MG63 (cell line): ENCODE results near the gene ZNF319. TPM values are rescaled to one million over a fixed set of nuclear protein-coding genes. Genes with fewer than 3 reads are reported as not detected.
A peak's percentile ranks its signal among the peaks of the same experiment; 100 is the strongest.

Source experiments
- DNase-seq: peaks from one replicate; pipeline ENCODE4 v3.0.0-alpha.2; 2020
- H3K27me3 ChIP-seq: fragments of 250-450 bp; sonication (Bioruptor Pico); 2 replicates; pipeline ENCODE4 v1.5.1; 2020; ENCODE audit warnings: mild to moderate bottlenecking, moderate library complexity
- H3K36me3 ChIP-seq: fragments of 250-450 bp; sonication (Bioruptor Pico); 2 replicates; pipeline ENCODE4 v1.5.1; 2020; ENCODE audit warnings: mild to moderate bottlenecking, moderate library complexity
- H3K4me3 ChIP-seq: fragments of 250-450 bp; sonication (Bioruptor Pico); 2 replicates; pipeline ENCODE4 v1.5.1; 2020; ENCODE audit warnings: mild to moderate bottlenecking, moderate library complexity
- H3K9me3 ChIP-seq: fragments of 250-450 bp; sonication (Bioruptor Pico); 2 replicates; pipeline ENCODE4 v1.5.1; 2020; ENCODE audit warnings: mild to moderate bottlenecking, moderate library complexity
- total RNA-seq: library from RNA; depleted of rRNA; stranded (reverse); fragments of >200 nt; shearing (Covaris generic); gene quantifications from 2 replicates; pipeline ENCODE4 v1.2.3, GENCODE V29; 2014; ENCODE audit warnings: low replicate concordance

The ZNF319 gene
- total RNA-seq, 1 experiment from 2014 or later = 15.5 TPM

DNA sequence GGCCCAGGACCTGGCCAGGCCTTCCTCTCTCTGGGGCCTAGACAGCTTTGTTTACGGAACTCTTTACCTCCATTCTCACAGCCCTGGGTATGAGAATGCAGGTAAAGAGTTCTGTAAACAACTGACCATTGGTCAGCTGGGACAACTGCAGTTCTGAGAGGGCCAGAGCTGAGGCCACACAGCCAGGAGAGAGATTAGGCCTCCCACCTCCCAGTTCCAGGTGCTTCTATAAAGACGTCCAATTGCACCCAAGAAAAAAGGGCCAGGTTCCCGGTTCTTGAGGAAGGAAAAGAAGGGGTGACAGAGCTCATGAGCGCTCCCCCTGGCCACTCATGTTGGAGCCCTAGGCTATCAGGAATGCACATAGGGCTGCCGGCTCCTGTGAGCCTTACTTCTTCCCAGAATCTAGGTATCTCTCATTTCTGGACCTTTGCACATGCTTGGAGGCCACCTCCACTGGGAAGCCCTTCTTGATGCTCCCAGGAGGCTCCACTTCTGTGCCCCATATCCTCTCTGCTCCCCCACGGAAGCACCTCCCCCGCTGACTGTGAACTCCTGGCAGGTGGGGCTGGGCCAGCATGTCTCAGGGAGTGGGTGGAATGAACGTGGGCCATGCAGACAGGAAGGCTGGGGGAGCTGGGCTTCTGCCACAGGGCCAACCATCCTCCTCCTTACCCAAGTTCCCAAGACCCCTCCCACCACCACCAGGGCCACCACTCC lies 42.6 kb downstream of the ZNF319 start:
- Histone ChIP-seq H3K36me3 (no peaks in the 10 kb centered on the region), H3K27me3 (no peaks in the 10 kb centered on the region; the same call in 1 of the 2 replicates), H3K4me3 (no peak overlapping the region), H3K9me3 (no peaks in the 10 kb centered on the region)
- no peak for DNase-seq

DNA sequence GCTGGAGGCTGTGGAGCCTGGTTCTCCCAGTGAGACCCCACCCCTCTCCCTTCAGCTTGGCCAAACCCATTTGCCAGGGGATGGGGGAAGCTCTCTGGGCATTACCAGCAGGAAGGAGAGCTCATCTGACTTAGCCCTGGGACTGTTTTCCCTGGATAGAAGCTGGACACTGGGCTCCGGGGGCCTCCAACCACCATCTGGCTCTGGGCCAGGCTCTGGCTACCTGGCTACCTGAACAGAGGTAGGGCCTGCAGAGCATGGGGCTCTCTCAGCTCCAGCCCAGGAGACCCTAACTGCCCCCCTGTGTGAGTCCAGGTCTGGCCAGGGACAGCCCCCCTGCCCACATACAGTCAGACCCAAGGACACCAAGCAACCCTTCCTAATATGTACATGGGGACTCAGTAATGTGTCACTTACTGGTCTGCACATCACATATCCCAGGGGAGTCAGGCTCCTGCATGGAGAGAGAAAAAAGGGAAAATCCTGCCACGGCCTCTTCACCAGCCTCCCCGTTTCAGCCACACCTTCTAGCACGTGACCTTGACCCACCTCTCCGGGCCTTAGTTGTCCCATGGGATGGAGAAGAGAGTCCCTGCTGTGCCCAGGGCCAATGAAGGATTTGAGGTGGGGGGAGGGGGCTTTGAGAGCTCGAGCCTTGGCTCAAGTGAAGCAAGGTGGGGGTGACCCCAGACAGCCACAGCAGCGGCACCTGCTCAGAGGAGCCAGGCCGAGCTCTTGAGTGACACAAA lies 43.4 kb downstream of the ZNF319 start:
- DNase-seq = no peak
- Histone ChIP-seq H3K27me3 (no peaks in the 10 kb centered on the region; the same call in 1 of the 2 replicates), H3K36me3 (no peaks in the 10 kb centered on the region), H3K4me3 (no peak overlapping the region), H3K9me3 (no peaks in the 10 kb centered on the region)

DNA sequence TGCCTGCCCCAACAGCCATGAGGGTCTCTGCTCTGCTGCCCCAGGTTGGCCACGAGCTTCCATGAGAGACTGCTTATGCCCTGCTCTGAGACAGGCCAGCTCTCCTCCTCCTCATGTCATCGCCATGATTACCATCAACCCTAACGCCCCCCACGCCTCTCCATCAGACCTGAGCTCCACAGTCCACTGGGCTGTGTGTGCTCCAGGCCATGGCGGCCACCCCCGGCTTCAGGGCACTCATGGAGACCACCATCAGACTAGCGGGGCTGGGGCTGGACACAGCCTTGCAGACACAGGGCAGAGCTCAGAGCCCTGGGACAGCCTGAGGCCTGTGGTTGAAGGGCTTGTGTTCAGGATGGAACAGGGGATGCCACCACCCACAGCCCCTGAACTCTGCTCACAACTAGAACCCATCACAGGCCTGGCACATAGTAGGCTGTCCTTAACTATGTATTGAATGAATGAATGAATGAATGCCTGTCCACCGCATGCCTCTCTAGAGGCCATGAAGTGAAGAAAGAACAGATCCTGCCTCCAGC lies 44.1 kb downstream of the ZNF319 start:
- Histone ChIP-seq H3K4me3 (no peak overlapping the region), H3K36me3 (no peaks in the 10 kb centered on the region), H3K27me3 (no peaks in the 10 kb centered on the region; the same call in 1 of the 2 replicates), H3K9me3 (no peaks in the 10 kb centered on the region)
- no peak for DNase-seq

DNA sequence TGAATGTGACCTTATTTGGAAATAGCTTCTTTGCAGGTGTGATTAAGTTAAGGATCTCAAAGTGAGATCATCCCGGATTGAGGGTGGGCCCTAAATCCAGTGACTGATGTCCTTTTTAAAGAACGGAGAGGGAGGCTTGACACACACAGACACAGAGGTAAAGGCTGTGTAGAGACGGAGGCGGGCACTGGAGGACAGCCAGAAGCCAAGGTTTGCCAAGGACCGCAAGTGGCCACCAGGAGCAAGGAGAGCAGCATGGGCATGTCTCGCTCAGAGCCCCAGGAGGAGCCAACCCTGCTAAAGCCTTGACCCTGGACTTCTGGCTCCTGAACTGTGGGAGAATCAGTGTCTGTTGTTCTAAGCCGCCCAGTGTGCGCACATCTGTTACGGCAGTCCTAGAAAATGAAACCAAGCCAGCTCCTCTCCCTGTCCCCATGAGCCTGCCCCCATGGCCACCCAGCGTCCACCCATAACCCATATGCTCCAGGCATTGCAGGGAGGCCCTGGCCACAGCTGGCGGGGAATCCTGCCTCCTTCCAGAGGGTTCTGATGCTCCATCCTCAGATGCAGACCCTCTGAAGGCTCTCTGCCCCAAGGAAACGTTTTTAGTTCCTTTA lies 44.8 kb downstream of the ZNF319 start:
- no peak overlapping the region for H3K4me3 ChIP-seq
- no peaks in the 10 kb centered on the region for H3K9me3 ChIP-seq
- no peaks in the 10 kb centered on the region; the same call in 1 of the 2 replicates for H3K27me3 ChIP-seq
- peak; percentile 46 for DNase-seq
- H3K36me3 ChIP-seq = no peaks in the 10 kb centered on the region

DNA sequence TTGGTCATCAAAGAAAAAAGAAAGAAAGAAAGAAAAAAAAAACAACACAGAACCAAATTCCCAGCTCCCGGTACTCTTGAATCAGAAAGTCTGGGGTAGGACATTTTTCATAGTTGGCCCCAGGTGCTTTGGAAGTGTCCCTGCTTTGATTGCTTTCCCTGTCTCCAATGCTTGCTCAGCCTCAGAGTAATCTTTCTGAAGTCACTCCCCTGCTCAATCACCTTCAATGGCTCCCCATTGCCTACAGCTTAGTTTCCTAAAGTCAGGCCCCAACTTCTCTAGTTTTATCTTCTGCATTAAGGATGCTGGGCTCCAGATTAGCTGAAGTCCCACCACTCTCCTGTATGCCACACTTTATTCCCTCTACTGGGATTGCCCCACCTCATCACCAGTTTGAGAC lies 46.6 kb downstream of the ZNF319 start:
- Histone ChIP-seq H3K4me3 (no peak overlapping the region), H3K27me3 (peaks cover under 1% of the 10 kb centered on the region), H3K9me3 (no peaks in the 10 kb centered on the region), H3K36me3 (no peaks in the 10 kb centered on the region)
- DNase-seq = no peak

DNA sequence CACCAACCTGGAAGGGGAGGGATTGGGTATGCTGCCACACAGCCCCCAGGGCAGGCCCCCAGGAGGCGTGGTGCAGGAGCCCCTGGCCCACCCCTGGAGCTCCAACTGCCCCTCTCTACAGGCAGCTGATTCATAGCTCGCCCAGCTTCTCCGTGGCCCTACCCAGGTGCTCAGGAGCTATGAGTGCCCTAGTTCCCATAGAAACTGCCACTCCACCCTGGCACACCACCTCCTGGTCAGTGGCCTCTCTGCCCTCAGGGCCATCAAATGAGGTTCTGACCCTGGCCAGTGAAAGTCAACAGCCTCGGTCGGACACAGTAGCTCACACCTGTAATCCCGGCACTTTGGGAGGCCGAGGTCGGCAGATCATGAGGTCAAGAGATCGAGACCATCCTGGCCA lies 47.6 kb downstream of the ZNF319 start:
- no peak overlapping the region for H3K4me3 ChIP-seq
- H3K36me3 ChIP-seq = no peaks in the 10 kb centered on the region
- H3K9me3 ChIP-seq = no peaks in the 10 kb centered on the region
- peaks cover 4% of the 10 kb centered on the region for H3K27me3 ChIP-seq
- DNase-seq = no peak

DNA sequence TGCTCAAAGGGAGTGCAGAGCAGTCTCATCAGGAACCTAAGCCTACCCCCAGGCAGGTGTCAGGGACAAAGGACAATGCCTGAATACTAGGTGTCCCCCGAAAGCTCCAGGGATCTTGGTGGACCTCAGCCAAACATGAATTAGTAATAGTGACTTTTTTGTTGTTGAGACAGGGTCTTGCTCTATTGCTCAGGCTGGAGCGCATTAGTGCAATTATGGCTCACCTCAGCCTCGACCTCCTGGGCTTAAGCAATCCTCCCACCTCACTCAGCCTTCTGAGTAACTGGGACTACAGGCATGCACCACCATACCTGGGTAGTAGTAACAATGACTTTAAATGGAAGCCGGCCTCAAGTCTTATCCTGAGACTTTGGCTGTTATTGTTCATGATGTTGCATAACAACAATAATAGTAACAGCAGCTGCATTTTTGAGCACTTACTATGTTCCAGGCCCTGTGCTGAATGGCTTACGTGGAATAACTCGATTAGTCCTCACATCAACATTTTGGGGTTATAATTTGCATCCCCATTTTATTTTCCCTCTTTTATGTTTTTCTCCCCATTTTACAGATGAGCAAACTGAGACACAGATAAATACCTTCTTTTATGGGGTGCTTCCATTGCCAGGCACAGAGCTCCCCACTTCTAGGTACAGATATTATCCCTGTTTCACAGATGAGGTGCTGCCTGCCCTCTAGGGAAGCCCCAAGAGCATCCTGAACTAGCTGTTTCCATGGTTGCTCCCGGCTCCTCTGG lies 49.1 kb downstream of the ZNF319 start:
- DNase-seq = no peak
- H3K4me3 ChIP-seq = no peak overlapping the region
- no peaks in the 10 kb centered on the region for H3K9me3 ChIP-seq
- peaks cover 4% of the 10 kb centered on the region for H3K27me3 ChIP-seq
- no peaks in the 10 kb centered on the region for H3K36me3 ChIP-seq

DNA sequence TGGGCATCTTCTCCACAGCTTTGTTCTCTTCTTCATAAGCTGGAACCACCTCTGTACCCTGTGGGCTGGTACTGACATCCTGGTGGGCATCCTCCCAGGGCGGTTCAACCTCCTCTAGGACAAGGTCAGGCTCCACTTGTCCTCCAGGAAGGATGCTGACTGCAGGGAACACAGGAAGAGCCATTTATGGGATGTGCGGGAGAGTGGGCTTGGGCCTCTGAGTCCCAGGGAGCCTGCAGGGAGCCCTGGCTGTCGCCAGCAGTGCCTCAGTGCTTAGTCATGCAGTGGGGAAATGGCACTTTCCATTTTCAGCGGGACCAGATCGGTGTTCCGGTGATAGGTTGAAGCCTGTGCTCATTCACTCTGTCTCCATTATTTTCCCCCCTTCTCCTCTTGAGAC lies 50.1 kb downstream of the ZNF319 start:
- H3K4me3 ChIP-seq = no peak overlapping the region
- H3K9me3 ChIP-seq = no peaks in the 10 kb centered on the region
- H3K36me3 ChIP-seq = no peaks in the 10 kb centered on the region
- DNase-seq = peak; percentile 48
- peaks cover 4% of the 10 kb centered on the region for H3K27me3 ChIP-seq

DNA sequence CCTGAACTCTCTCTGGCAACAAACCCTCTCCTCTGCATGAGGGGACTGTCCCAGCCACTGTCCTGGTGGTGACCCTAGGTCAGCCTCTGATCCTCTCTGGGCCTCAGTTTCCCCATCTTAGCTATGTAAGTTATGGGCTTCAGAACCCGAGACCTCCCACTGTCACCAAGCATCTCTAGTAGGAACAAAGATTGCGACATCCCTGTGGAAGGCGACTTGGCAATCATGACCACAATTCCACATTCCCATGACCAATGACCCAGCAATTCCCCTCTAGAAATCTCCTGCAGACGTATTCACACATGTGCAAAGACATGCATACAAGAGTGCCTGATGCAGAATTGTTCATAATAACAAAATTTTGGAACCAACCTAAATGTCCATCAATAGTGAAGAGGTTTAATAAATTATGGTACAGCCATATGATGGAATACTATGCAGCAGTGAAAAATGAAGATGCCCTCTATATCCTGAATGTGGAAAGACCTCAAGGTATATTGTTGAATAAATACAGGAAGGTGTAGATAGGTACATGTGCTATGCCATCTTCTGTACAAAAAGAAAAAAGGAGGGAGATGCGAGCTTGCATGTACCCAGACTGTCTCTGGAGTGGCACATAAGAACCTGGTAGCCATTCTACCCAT lies 50.8 kb downstream of the ZNF319 start:
- no peaks in the 10 kb centered on the region for H3K9me3 ChIP-seq
- peaks cover 4% of the 10 kb centered on the region for H3K27me3 ChIP-seq
- no peak for DNase-seq
- no peaks in the 10 kb centered on the region for H3K36me3 ChIP-seq
- no peak overlapping the region for H3K4me3 ChIP-seq

DNA sequence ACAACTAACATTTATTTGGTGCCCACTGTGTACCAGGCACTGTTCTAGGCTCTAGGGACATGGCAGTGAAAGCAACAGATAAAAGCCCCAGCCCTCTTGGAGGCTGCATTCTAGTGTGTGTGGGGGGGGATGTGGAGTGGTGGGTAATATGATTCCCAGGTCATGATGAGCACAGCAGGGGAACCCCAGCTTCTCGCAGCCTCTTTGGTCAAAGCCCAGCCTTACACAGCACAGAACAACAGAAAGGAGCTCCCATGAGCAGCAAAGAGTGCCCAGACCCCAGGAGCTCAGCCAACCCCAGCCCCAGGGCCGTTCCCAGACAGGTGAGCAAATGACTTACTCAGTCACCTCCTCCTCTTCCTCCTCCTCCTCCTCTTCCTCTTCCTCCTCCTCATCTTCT lies 51.5 kb downstream of the ZNF319 start:
- no peak overlapping the region for H3K4me3 ChIP-seq
- H3K9me3 ChIP-seq = no peaks in the 10 kb centered on the region
- peaks cover 4% of the 10 kb centered on the region for H3K27me3 ChIP-seq
- DNase-seq = no peak
- H3K36me3 ChIP-seq = no peaks in the 10 kb centered on the region

DNA sequence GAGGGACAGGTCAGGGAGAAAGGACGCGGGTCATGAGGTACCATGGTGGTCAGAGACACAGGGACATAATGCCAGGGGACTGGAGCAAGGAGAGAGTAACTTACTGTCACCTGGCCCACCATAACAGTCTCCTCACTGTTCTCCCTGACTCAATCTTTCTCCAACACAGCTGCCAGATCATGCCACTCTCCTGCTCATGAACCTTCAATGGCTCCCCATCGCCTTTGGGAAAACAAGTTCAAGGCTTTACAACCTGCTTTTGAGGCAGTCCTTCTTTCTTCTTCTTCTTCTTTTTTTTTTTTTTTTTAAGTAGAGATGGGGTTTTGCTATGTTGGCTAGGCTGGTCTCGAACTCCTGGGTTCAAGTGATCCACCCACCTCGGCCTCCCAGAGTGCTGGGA lies 52.4 kb downstream of the ZNF319 start:
- Histone ChIP-seq H3K4me3 (no peak overlapping the region), H3K9me3 (no peaks in the 10 kb centered on the region), H3K27me3 (peaks cover 4% of the 10 kb centered on the region), H3K36me3 (no peaks in the 10 kb centered on the region)
- DNase-seq = no peak

DNA sequence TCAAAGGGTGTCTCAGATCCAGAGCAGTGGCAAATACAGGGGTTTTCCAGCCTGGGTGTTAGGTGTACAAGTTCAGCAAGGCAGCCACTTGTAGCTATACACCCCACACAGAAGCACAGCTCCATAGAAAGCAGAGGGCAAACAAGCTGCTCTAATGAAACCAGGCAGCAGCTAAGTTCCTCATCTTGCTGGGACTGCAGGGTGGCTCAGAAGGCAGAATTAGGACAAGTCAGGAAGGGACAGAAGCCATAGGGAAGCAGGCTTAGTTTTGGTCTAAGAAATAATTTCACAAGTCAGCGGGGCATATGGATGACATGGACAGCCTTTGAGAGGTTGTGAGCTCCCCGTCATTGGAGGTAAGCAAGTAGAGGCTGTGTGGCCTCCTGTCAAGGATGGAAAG lies 53.2 kb downstream of the ZNF319 start:
- H3K36me3 ChIP-seq = no peaks in the 10 kb centered on the region
- no peaks in the 10 kb centered on the region for H3K9me3 ChIP-seq
- H3K27me3 ChIP-seq = peaks cover 4% of the 10 kb centered on the region
- DNase-seq = no peak
- H3K4me3 ChIP-seq = no peak overlapping the region

DNA sequence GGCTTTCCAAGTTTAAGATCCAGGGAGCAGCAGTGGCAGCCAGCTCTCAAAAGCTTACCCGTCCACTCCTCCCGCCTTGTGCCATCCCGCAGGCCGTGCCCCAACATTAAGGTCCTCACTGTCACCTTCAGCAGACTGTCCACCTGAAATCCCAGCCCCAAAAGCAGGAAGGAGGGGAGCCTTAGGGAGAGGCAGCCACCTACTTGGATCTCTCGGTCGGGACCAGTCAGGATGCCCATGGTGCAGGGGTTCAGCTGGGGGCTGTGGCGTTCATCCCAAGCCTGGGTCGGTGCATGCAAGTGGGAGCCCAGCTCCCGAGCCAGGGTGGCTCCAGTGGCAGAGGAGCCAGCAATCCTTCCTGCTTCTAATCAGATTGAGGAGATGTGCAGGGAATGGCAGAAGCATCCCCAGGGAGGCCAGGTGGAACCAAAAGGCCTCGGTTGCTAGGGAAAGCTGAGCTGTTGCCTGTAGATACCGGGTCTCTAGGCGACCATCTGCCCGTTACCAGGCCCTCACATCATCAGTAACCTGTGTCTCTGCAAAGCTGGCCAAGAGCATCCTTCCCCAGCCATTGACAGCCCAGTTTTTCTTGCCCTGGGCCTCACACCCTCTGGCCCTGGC lies 54.2 kb downstream of the ZNF319 start:
- no peak for DNase-seq
- no peak overlapping the region for H3K4me3 ChIP-seq
- no peaks in the 10 kb centered on the region for H3K36me3 ChIP-seq
- H3K9me3 ChIP-seq = no peaks in the 10 kb centered on the region
- peaks cover 4% of the 10 kb centered on the region for H3K27me3 ChIP-seq

DNA sequence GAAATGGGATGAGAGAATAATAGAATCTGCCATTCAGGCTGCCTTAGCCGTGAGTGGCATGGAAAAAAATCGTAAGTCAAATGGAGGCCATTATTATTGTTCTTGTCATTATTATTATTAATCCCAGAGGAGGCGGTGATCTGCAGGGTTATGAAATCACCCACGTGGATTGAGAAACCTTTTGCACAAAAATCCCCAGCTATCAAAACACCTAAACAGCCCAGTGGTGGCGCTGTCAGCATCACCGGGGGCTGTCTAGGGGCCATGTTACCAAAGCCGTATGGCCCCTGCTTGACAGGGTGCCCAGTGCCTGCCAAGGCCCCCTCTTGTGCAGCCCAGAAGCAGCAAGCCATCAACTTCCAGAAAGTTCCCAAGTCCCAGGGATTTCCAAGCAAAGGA lies 54.7 kb downstream of the ZNF319 start:
- Histone ChIP-seq H3K9me3 (no peaks in the 10 kb centered on the region), H3K27me3 (peaks cover 4% of the 10 kb centered on the region), H3K36me3 (no peaks in the 10 kb centered on the region), H3K4me3 (no peak overlapping the region)
- DNase-seq = no peak

DNA sequence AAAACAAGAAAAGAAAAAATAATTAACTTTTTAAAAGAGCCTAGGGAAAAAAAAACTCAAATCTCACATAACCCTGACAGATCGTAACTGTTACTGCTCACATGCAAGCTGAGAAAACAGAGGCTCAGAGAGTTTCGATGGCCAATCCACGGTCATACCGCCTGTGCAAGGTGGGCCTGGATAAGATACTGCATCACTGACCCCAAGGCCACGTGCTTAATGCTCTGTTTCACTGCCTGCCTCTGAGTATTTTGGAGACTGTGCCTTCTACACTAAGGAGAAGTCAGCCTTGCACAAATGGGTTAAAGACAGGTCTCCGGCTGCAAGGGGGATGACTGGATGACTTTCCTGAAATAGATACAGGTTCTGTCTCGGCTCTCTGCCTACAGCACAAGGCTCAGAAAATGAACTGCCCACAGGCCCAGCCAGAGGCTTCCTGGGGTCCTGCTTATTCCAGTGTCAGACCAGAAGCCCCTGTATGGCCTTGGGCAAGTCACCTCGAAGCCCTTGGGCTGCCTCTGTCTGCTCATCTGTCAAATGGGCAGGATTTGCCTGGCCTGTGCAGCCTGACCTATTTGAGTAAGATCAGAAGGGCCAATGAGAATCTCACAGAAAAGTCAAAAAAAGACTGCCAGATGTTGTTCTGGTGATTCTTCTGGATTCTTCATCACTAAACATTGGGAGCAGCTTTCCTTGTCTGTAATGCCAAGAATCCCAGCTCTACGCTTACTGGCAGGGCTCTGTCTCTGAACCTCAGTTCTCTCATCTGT lies 55.3 kb downstream of the ZNF319 start:
- H3K36me3 ChIP-seq = no peaks in the 10 kb centered on the region
- H3K9me3 ChIP-seq = no peaks in the 10 kb centered on the region
- H3K4me3 ChIP-seq = no peak overlapping the region
- no peak for DNase-seq
- H3K27me3 ChIP-seq = peaks cover 4% of the 10 kb centered on the region
